HG03457 (cell line): ENCODE results near the gene PPIL1.
A peak's percentile ranks its signal among the peaks of the same experiment; 100 is the strongest.
"Not testable (repeated sequence)": the region's sequence is repeated elsewhere in the genome, so short reads cannot be mapped to it uniquely, and the experiment has no call there.

Source experiments
- ATAC-seq: cut with Tn5 transposase; IDR thresholded peaks from one replicate; pipeline ENCODE4 v1.9.1; 2021; ENCODE audit warnings: moderate number of reproducible peaks; ENCODE audit not compliant: unreplicated experiment

The PPIL1 gene

DNA sequence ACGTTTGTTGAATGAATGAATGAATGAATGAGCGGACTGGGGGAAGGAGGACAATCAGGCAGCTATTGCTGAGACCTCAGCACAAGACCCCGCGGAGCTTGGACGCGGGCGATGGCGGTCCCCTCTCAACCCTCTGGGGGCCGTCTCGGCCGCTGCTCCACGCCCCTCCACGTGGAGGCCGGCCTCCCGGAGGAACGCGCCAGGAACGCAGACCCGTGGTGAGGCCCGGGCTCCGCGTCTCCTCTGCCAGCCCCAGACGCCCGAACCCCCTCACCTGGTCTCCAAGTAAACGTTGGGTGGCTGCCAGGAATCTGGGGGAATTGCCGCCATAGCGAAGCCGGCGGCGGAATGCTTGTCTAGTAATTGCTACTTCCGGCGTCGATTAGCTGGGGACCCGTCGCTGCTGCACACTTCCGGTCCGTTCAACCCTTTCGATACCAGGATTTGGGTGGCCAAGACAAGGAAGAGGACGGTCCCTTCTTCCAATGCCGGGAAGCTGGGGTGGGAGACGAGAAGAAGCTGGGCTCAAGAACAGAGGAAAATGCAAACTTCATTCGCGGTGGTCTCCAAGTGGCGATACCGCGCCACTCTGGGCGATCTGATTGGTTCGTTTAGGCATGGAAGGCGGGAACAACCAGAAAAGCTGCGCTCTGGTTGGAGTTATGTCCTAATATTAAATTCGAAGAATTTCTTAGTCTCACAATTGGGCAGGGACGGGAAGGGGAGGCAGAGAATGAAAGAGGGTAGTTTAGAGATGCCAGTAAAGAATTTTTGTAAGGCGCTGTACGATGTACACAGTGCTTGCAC, at the start of gene PPIL1:
Gene PPIL1 (minus strand): TSS at position 361 of the 807 bp plus-strand sequence. CDS start 31 bp downstream, at position 330.
- peak; percentile 58 for ATAC-seq

DNA sequence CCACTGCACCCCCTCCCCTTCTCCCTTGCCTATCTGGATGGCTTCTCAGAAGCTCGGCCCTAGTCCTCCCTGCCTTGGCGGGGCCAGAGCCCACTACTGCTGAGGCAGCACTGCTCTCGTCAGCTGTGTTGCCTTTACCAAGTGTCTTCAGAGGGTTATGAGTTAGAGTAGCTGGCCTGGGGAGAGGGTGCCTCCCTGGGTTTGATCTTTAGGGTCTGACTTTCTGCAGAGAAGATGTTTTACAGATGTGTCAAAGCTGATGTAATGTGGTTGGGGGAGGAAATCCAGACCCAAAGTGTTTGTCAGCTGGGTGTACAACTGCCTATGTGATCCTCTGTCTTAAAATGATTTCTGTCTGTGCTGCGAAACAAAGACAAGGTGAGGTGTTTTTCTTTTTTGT, 49.5 kb upstream of the PPIL1 start:
- no peak for ATAC-seq

GRCh38 chr6:36920546-36920945, 45.9 kb upstream of the PPIL1 start:
- ATAC-seq, result no peak

- no peak for ATAC-seq
Observed at GRCh38 chr6:36920049-36920448, 45.4 kb upstream of the PPIL1 start.

DNA sequence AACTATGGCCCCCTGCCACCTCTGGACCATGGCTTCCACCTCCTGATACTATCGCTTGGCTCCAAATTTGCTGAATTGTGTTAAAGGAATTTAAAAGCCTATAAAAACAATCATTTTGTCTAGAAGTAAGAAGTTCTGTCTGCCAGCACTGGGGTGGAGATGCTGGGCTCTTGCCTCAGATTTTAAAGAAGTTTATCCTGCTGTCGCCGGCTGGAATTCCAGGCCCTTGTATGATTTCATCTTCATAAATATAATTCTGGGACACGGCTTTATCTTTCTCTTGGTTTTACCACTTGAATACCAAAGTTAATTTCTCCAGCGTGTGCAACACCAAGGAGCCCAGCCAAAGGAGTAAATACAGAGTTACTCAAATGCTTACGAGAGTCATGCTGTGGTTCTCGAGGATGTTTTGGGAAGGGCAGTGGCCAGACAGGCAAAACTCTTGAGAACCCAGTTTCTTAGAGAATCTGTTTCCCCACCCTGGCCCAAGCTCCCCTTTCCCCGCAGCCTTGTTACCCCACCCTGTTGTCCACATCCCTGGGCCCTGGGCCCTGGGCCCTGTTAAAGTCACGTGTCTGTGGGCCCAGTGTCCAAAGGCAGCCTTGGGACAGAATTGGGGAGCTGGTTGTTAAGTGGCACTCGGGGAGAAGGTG, 43.1 kb upstream of the PPIL1 start:
- no peak for ATAC-seq

DNA sequence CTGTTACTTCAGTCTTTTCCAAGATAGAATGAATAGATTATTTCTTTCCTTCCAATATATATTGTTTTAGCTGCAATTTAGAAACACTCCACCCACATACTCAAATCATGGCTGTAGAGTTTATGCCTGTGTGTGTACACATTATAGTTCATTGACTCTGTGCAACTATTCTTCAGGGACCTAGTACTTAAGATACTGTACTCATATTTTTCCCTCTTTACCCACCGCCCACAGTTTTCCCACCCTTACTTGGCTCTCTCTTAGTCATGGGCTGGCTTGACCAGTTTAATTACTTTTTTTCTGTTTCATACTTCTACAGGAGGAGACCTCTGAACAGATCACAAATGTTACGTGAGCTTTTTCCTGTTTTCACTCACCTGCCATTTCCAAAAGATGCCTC, 41.5 kb upstream of the PPIL1 start:
- no peak for ATAC-seq

GRCh38 chr6:36915599-36915998, 41.0 kb upstream of the PPIL1 start:
- ATAC-seq, result no peak

GRCh38 chr6:36914227-36914794, 39.7 kb upstream of the PPIL1 start:
- ATAC-seq, result no peak

GRCh38 chr6:36913082-36913481, 38.5 kb upstream of the PPIL1 start:
- ATAC-seq, result peak; percentile 18

DNA sequence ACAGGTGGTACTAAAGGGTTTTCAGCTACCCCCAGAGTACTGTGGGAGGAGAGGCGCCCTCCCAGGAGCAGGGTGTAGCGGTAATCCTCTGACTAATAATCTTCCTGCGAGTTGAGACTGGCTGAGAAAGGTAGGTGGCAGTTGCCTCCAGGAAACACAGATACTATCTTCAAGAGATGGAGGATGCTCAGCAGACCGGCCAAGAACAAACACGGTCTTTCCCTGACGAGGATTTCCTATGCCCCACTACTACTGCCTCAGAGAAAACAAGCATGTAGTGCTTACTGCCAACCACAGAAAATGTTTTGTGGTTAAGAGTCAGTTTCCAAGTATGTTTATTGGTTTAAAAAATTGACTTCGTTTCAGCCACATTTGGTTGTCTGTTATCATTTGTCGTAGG, 38.0 kb upstream of the PPIL1 start:
- ATAC-seq, result peak; percentile 88

DNA sequence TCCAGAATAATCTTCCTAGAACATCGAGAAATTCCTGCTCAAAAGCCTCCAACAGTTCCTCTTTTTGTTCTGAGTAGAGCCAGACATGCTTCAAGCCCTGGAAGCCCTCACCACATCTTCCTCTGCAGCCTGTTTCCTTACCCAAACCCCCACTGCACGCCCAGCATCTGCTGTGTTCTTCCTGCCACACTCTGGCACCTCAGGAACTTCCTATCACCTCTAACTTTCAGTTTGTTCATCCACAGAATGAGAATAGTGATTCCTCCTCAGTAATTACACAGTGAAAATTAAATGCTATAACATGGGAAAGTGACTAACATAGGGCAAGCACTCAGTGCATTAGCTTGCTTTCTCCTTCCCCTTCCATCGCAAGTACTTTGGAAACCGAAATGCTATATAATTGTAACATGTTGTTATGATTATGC, 37.4 kb upstream of the PPIL1 start:
- no peak for ATAC-seq

GRCh38 chr6:36908747-36909146, 34.1 kb upstream of the PPIL1 start:
- no peak for ATAC-seq

DNA sequence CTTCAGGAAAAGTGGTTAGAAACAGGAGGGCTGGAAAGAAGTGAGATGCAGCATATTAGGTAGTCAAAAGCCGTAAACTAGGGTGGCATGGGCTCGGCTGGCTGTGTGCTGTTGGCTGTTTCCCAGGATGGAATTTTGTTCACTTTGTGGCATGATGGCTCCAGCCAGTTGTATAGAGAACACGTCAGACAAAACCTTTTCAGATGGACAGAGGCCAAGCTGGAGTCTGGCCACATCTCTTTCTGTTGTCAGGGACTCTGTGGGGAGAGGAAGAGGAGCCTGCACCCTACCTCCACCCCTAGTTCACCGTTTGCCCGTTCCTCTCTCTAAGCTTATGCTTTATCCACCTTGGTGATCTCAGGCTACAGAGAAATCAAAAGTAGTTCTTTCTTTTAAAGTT, 33.2 kb upstream of the PPIL1 start:
- ATAC-seq, result no peak

DNA sequence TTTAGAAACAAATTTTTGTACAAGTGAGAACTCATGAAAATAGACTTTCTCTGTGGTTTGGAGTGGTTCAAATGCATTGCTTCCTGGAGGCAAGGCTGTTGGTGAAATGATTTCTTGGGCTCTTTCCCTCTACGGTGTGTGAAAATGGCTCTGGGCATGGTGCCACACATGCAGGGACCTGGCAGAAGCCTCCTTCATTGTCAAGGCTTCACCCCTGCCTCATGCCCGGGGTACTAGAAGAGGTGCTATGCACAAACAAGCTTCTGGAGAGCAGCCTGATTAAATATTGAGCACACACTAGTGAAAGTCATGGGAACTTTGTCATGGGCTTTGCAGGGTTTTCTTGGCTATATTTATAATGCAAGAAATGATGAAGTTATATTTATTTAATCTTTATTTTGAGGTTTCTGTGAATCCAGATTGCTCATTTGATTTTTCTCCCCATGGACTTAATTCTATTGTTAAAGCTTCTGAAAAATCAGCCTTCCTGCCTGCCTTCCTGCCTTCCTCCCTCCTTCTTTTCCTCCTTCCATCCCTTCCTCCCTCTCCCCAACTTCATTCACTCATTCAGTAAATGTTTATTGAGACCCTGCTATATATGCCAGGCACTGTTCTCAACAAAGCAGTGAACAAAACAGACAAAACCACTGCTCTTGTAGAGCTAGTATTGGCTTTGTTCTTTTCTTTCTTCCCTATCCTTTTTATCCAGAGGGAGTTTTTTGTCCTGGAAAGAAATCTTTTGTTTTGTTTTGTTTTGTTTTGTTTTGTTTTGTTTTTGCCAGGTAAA, 32.1 kb upstream of the PPIL1 start:
- no peak for ATAC-seq

GRCh38 chr6:36904851-36905393, 30.3 kb upstream of the PPIL1 start:
- ATAC-seq, result no peak

DNA sequence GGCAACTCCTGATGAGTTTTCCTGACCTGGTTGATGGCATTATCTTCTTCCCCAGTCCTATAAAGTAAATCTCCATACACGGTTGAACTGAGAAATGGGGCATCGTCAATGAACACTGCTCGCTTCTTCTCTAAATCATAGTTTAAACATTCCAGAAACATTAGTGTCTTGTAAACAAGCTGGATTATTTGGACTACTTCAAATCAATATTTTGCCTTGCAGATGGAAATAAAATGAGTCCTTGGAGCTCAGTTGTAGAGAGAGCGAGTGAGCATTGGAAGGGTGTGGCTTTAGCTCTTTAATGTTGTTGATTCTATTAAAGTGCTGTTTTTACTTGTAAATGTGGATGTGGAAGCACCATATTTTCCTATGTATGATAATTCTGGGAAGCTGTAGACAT, 29.5 kb upstream of the PPIL1 start:
- no peak for ATAC-seq

DNA sequence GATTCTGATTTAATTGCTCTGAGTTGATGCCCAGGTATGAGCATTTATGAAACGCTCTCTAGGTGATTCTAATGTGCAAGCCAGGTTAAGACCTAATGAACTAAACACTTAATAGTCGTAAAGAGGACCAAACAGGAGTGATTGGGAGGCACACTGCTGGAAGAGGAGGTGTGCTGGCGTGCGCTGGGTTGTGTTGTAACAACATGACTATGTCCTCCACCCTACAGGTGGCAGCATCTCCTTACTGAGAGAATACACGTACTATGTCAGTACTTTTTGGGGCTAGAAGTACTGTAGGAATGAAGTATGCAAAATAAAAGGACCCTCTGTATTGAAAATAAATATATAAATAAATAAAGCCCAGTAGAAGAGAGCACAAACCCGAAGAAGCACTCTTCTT, 23.0 kb upstream of the PPIL1 start:
- no peak for ATAC-seq

DNA sequence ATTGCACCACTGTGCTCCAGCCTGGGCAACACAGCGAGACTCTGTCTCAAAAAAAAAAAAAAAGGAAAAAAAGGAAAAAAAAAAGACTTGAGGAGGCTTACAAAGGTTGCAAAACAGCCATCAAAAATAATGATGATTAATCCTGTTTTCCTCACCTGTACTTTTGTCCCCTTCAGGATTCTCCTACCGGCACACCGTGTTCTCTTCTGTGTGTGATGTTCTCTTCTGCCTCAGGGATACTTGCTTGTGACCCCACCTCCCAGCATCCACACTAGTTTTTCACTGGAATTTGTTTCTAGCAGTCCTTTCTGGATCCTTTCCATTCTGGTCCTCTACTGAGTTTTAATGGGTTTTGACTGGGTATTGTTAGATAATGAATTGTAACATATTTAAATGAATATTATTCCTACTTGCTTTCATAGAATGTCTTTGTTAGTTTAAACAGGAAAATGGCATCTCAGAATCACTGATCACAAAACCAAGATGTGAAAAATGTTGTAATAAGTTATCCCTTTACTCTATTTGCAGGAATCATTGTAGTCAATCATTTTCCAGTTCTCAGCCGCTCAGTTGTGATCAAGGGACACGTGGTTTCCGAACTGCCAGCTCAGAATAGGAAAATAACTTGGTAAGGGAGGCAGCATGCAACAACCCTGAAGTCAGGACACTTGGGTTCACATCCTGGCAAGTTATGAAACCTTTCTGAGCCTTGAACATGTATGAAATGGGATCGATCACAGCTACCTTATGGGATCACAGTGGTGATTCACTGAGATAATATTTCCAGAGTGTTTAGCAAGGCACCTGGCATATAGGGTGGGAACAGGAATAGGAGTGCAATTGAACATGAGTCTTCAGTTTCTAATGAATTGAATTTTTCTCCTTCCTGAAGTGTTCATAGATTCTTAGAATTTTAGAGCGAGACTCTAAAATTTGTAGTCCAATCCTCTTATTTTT, 19.7 kb upstream of the PPIL1 start:
- ATAC-seq, result no peak

DNA sequence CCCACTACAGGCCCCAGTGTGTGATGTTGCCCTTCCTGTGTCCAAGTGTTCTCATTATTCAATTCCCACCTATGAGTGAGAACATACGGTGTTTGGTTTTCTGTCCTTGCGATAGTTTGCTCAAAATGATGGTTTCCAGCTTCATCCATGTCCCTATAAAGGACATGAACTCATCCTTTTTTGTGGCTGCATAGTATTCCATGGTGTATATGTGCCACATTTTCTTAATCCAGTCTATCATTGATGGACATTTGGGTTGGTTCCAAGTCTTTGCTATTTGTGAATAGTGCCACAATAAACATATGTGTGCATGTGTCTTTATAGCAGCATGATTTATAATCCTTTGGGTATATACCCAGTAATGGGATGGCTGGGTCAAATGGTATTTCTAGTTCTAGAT, 16.6 kb upstream of the PPIL1 start:
- not testable (repeated sequence) for ATAC-seq

DNA sequence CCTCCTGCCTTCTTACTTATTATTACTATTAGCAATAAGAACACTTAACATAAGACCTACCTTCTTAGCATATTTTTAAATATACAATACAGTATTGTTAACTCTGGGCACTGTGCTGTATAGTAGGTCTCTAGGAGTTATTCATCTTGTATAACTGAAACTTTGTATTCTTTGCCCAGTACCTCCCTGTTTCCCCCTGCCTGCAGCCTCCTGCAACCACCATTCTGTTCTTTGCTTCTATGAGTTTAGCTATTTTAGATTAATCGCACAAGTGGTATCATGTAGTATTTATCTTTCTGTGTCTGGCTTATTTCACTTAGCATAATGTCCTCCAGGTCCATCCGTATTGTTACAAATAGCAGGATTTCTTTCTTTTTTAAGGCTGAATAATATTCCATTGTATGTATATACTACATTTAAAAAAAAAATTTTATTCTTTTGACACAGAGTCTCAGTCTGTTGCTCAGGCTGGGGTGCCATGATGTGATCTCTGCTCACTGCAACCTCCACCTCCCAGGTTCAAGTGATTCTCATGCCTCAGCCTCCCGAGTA, 15.6 kb upstream of the PPIL1 start:
- no peak for ATAC-seq
